A549 (cell line): ENCODE measurements around the gene PIGV. TPM values are rescaled to one million over a fixed set of nuclear protein-coding genes. Genes with fewer than 3 reads are reported as not detected.

Experiments used
- ATAC-seq, 2 experiments: fragments of 200-7000 bp in 1 of 2; fragments of >200 bp in 1 of 2; cut with Nextera tagmentation in 1 of 2; cut with Tn5 transposase in 1 of 2; 3 replicates each; pipeline versions ENCODE4 v1.8.0 to v1.9.1; 2018 to 2020; ENCODE audit warnings: mild to moderate bottlenecking in 1 of 2, moderate library complexity in 1 of 2
- CTCF ChIA-PET: fragments of 300-600 bp; sonication (Branson Sonifier 250); formaldehyde crosslinking; extraction: SDS; loops from one replicate; lab custom pipeline; 2021; ENCODE audit warnings: antibody characterized with exemption, inconsistent platforms; lab: Yijun Ruan, JAX
- POLR2A ChIA-PET: fragments of 350-600 bp; formaldehyde crosslinking; extraction: SDS; loops from one replicate; lab custom pipeline; 2021; ENCODE audit warnings: antibody characterized with exemption, inconsistent platforms; lab: Yijun Ruan, JAX
- DNase-seq, 2 experiments: peaks; one replicate each; pipeline versions ENCODE4 v3.0.0 to v3.0.0-alpha.2; 2011 to 2016; ENCODE audit warnings: low read depth in 1 of 2, low spot score in 1 of 2
- FAIRE-seq: peaks from 2 replicates; lab custom pipeline; 2011; peaks lifted over from hg19 to GRCh38; lab: Jason Lieb, UNC
- H3K27ac ChIP-seq, 2 experiments: fragments of >200 bp; sonication (Bioruptor Twin); formaldehyde crosslinking; 3 replicates each; pipeline ENCODE4 v1.5.1; 2016 to 2017
- H3K4me1 ChIP-seq: fragments of >200 bp; sonication (Bioruptor Twin); formaldehyde crosslinking; 3 replicates; pipeline ENCODE4 v1.6.1; 2016
- H3K4me2 ChIP-seq: fragments of >200 bp; sonication (Bioruptor Twin); formaldehyde crosslinking; 3 replicates; pipeline ENCODE4 v1.6.1; 2016
- H3K4me3 ChIP-seq: fragments of >200 bp; sonication (Bioruptor Twin); formaldehyde crosslinking; 3 replicates; pipeline ENCODE4 v1.5.1; 2016
- H3K9me3 ChIP-seq: fragments of >200 bp; sonication (Bioruptor Twin); formaldehyde crosslinking; 3 replicates; pipeline ENCODE4 v1.6.1; 2016
- BHLHE40 ChIP-seq: IDR thresholded peaks from 2 replicates; pipeline ENCODE4 v1.6.1; 2012; ENCODE audit warnings: low read depth, low read length, inconsistent platforms
- CBX2 ChIP-seq: fragments of 200-600 bp; sonication (generic); IDR thresholded peaks from 2 replicates; pipeline ENCODE4 v1.6.1; 2016; ENCODE audit warnings: low read depth, mild to moderate bottlenecking, borderline replicate concordance
- CHD2 ChIP-seq: fragments of 150-350 bp; IDR thresholded peaks from 2 replicates; pipeline ENCODE4 v1.6.1; 2014; ENCODE audit warnings: low read length; ENCODE audit not compliant: partially characterized antibody
- EHMT2 ChIP-seq: fragments of 200-600 bp; sonication (generic); IDR thresholded peaks from 2 replicates; pipeline ENCODE4 v1.6.1; 2016; ENCODE audit warnings: antibody characterized with exemption, low read depth, mild to moderate bottlenecking, moderate library complexity
- ELK1 ChIP-seq: fragments of 150-350 bp; IDR thresholded peaks from 2 replicates; pipeline ENCODE4 v1.6.1; 2014; ENCODE audit warnings: low read depth, mild to moderate bottlenecking, low read length
- ESRRA ChIP-seq: fragments of 150-350 bp; IDR thresholded peaks from 2 replicates; pipeline ENCODE4 v1.6.1; 2014; ENCODE audit warnings: mild to moderate bottlenecking, low read length, borderline replicate concordance
- FOSB ChIP-seq: fragments of 250-450 bp; sonication (Bioruptor Pico); IDR thresholded peaks from 2 replicates; pipeline ENCODE4 v1.5.0; 2020; ENCODE audit warnings: mild to moderate bottlenecking, moderate library complexity
- HEYL ChIP-seq: fragments of 250-450 bp; sonication (Bioruptor Pico); IDR thresholded peaks from 2 replicates; pipeline ENCODE4 v1.8.0; 2021; ENCODE audit warnings: mild to moderate bottlenecking, moderate library complexity
- HMGXB4 ChIP-seq: fragments of 250-450 bp; sonication (Bioruptor Pico); IDR thresholded peaks from 2 replicates; pipeline ENCODE4 v1.5.0; 2021; ENCODE audit warnings: mild to moderate bottlenecking, moderate library complexity, borderline replicate concordance
- HOXA7 ChIP-seq: fragments of 250-450 bp; sonication (Bioruptor Pico); IDR thresholded peaks from 2 replicates; pipeline ENCODE4 v1.5.0; 2020; ENCODE audit warnings: mild to moderate bottlenecking, moderate library complexity
- HOXB13 ChIP-seq: fragments of 250-450 bp; sonication (Bioruptor Pico); IDR thresholded peaks from 2 replicates; pipeline ENCODE4 v1.5.0; 2020; ENCODE audit warnings: low read depth, mild to moderate bottlenecking, moderate library complexity
- KDM1A ChIP-seq: fragments of 200-600 bp; sonication (generic); IDR thresholded peaks from 2 replicates; pipeline ENCODE4 v1.6.1; 2016; ENCODE audit warnings: low read depth, mild to moderate bottlenecking
- KDM5A ChIP-seq: fragments of 200-600 bp; sonication (generic); IDR thresholded peaks from 2 replicates; pipeline ENCODE4 v1.6.1; 2016; ENCODE audit warnings: antibody characterized with exemption, mild to moderate bottlenecking
- MAZ ChIP-seq: fragments of 150-350 bp; IDR thresholded peaks from 2 replicates; pipeline ENCODE4 v1.6.1; 2014; ENCODE audit warnings: antibody characterized with exemption, low read depth, low read length, borderline replicate concordance
- MYC ChIP-seq: IDR thresholded peaks from 2 replicates; pipeline ENCODE4 v1.6.1; 2012; ENCODE audit warnings: mild to moderate bottlenecking, inconsistent platforms, low read length, improper control_type of control experiment, borderline replicate concordance
- POLR2AphosphoS2 ChIP-seq: conservative IDR thresholded peaks from 2 replicates; pipeline ENCODE4 v1.6.1; 2012; ENCODE audit warnings: low read length, improper control_type of control experiment, inconsistent platforms
- RAD21 ChIP-seq, 2 experiments: fragments of >200 bp in 1 of 2; sonication (Bioruptor Twin) in 1 of 2; formaldehyde crosslinking in 1 of 2; IDR thresholded peaks in 1 of 2; conservative IDR thresholded peaks in 1 of 2; 2 replicates in 1 of 2; 3 replicates in 1 of 2; pipeline ENCODE4 v1.6.1; 2012 to 2018; ENCODE audit warnings: inconsistent platforms in 1 of 2
- RARB ChIP-seq: fragments of 250-450 bp; sonication (Bioruptor Pico); IDR thresholded peaks from 2 replicates; pipeline ENCODE4 v1.8.0; 2021; ENCODE audit warnings: mild to moderate bottlenecking, moderate library complexity
- RCOR1 ChIP-seq: fragments of 150-350 bp; IDR thresholded peaks from 2 replicates; pipeline ENCODE4 v1.6.1; 2014; ENCODE audit warnings: antibody characterized with exemption, low read length, low read depth
- RNF2 ChIP-seq: fragments of 200-600 bp; sonication (generic); IDR thresholded peaks from 2 replicates; pipeline ENCODE4 v1.6.1; 2016; ENCODE audit warnings: low read depth, mild to moderate bottlenecking, antibody characterized with exemption, moderate library complexity, borderline replicate concordance
- SMC3 ChIP-seq: fragments of >200 bp; sonication (Bioruptor Twin); formaldehyde crosslinking; IDR thresholded peaks from 3 replicates; pipeline ENCODE4 v1.6.1; 2018; ENCODE audit warnings: inconsistent platforms
- SREBF2 ChIP-seq: fragments of 450-650 bp; IDR thresholded peaks from 2 replicates; pipeline ENCODE4 v1.6.1; 2014; ENCODE audit warnings: mild to moderate bottlenecking, moderate library complexity
- TFCP2L1 ChIP-seq: fragments of 250-450 bp; sonication (Bioruptor Pico); IDR thresholded peaks from 2 replicates; pipeline ENCODE4 v1.5.0; 2021; ENCODE audit warnings: mild to moderate bottlenecking
- USF2 ChIP-seq: fragments of 450-650 bp; IDR thresholded peaks from 2 replicates; pipeline ENCODE4 v1.6.1; 2014; ENCODE audit warnings: antibody characterized with exemption
- ZFP36 ChIP-seq: fragments of 450-650 bp; IDR thresholded peaks from 2 replicates; pipeline ENCODE4 v1.6.1; 2014; ENCODE audit warnings: borderline replicate concordance; ENCODE audit not compliant: partially characterized antibody
- ZSCAN20 ChIP-seq: fragments of 250-450 bp; sonication (Bioruptor Pico); IDR thresholded peaks from 2 replicates; pipeline ENCODE4 v1.8.0; 2022; ENCODE audit warnings: mild to moderate bottlenecking, moderate library complexity
- WGBS: methylation state at CpG from one replicate; pipeline ENCODE4 v1.1.6; 2017; ENCODE audit errors: missing lambda C conversion rate; 5-methylcytosine and 5-hydroxymethylcytosine counted together
- polyA plus RNA-seq, 4 experiments: library from polyadenylated mRNA; depleted of rRNA in 3 of 4; stranded (reverse); fragments of >200 nt; fragmentation: RNase III in 1 of 4; extraction: RNeasy Plus Mini Kit Qiagen cat#74134 plus additional on column Dnase treatment in 1 of 4; gene quantifications; 2 replicates in 3 of 4; 3 replicates in 1 of 4; pipeline ENCODE4 v1.2.3, GENCODE V29; 2011 to 2017

PIGV gene
- polyA plus RNA-seq, 2 of the 4 experiments (the other 2 are of a cell fraction), result 7.0 to 16.2 TPM

GRCh38 chr1:26838474-26839338 lies 51.0 kb downstream of the PIGV start:
- no peak for DNase-seq
- H3K4me1 ChIP-seq, result peaks cover 3% of the 10 kb centered on the region; the same call in 1 of the 3 replicates
- TF ChIP-seq HMGXB4 (no peak), TFCP2L1 (no peak), SREBF2 (no peak), RARB (CRISPR knock-in tag) (no peak), HOXA7 (CRISPR knock-in tag) (no peak), KDM5A (no peak), MAZ (no peak), ESRRA (no peak), RAD21 (conservative IDR thresholded peaks at IDR 0.05 in 1 of 2, IDR thresholded peaks at IDR 0.05 in 1 of 2) (no peak), CHD2 (no peak), MYC (no peak), FOSB (CRISPR knock-in tag) (no peak), BHLHE40 (no peak), ZFP36 (no peak), USF2 (no peak), SMC3 (no peak), ZSCAN20 (CRISPR knock-in tag) (no peak), ELK1 (no peak)
- TF ChIP-seq, all 56 proteins: peak for 0
- ChIA-PET CTCF (interaction anchor here (1.1 to 1.4 kb wide), 2 partner anchors 37 to 237 kb away, joined by 3 read pairs; no protein-coding TSS in a partner anchor), POLR2A (no interaction called here)
- Histone ChIP-seq H3K4me3 (no peak overlapping the region), H3K27ac (peak overlapping the region in 1 of 2 experiments; percentile 36; a peak in 1 of 6 replicates), H3K9me3 (no peaks in the 10 kb centered on the region), H3K4me2 (no peak overlapping the region)
- ATAC-seq (peak in 1 of 2 experiments; percentile 30; a peak in 1 of 6 replicates), FAIRE-seq (no peak)
- WGBS, result 82% methylated on average over 8 of the region's 8 CpGs

- no peak for TF ChIP-seq RNF2
- no peak for TF ChIP-seq CBX2
- TF ChIP-seq KDM5A, result no peak
- no peak for TF ChIP-seq KDM1A
- TF ChIP-seq SMC3, result no peak
- no peak for TF ChIP-seq SREBF2
- no peak for TF ChIP-seq HOXA7 (CRISPR knock-in tag)
- no peak for TF ChIP-seq FOSB (CRISPR knock-in tag)
- no peak for TF ChIP-seq POLR2AphosphoS2
- TF ChIP-seq HEYL, result no peak
- TF ChIP-seq RCOR1, result no peak
- no peak for TF ChIP-seq MAZ
- no peak for TF ChIP-seq HOXB13 (CRISPR knock-in tag)
- TF ChIP-seq EHMT2, result no peak
- no peak for TF ChIP-seq TFCP2L1
- Histone ChIP-seq H3K9me3 (no peaks in the 10 kb centered on the region), H3K27ac (peak overlapping the region in 1 of 2 experiments; percentile 73; a peak in 4 of 6 replicates), H3K4me1 (peaks cover 3% of the 10 kb centered on the region; the same call in 2 of the 3 replicates), H3K4me3 (no peak overlapping the region), H3K4me2 (no peak overlapping the region)
- CTCF ChIA-PET, result interaction anchor here (1.1 to 1.4 kb wide), 2 partner anchors 38 to 237 kb away, joined by 3 read pairs; no protein-coding TSS in a partner anchor
- WGBS, result 100% methylated on average over 1 of the region's 1 CpG
- POLR2A ChIA-PET, result no interaction called here
- DNase-seq (no peak), ATAC-seq (no peak; a peak in 2 of 6 replicates), FAIRE-seq (no peak)
Measured at GRCh38 chr1:26839339-26839722, 51.6 kb downstream of the PIGV start.
